ENCODE measurements around the gene ZBTB40.

ZBTB40 gene

GRCh38 chr1:22509815-22510214 lies 58.2 kb downstream of the ZBTB40 start:
- no peak overlapping the region for H3K4me3 ChIP-seq (ENCODE audit: control insufficient read depth, low read depth, low read length)
- TF ChIP-seq, protein P1, sequence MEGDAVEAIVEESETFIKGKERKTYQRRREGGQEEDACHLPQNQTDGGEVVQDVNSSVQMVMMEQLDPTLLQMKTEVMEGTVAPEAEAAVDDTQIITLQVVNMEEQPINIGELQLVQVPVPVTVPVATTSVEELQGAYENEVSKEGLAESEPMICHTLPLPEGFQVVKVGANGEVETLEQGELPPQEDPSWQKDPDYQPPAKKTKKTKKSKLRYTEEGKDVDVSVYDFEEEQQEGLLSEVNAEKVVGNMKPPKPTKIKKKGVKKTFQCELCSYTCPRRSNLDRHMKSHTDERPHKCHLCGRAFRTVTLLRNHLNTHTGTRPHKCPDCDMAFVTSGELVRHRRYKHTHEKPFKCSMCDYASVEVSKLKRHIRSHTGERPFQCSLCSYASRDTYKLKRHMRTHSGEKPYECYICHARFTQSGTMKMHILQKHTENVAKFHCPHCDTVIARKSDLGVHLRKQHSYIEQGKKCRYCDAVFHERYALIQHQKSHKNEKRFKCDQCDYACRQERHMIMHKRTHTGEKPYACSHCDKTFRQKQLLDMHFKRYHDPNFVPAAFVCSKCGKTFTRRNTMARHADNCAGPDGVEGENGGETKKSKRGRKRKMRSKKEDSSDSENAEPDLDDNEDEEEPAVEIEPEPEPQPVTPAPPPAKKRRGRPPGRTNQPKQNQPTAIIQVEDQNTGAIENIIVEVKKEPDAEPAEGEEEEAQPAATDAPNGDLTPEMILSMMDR (conservative IDR thresholded peaks at IDR 0.05; ENCODE audit: control insufficient read depth, insufficient read depth, low read depth, low read length) = no peak
- no peak for DNase-seq (ENCODE audit: low read depth)

DNA sequence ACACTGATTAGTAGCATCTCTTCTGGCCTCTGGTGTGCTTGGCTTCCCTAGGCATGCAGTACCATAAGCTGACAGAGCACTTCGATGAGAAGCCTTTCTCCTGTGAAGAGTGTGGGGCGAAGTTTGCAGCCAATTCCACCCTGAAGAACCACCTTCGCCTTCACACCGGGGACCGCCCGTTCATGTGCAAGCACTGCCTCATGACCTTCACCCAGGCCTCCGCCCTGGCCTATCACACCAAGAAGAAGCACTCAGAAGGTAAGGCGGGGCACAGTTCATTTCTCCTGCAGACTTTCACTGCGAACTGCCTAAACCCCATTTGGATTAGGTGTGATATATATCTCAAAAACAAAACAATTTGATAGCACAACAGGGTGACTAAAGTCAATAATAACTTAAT lies 61.2 kb downstream of the ZBTB40 start:
- H3K4me3 ChIP-seq (ENCODE audit: control insufficient read depth, low read depth, low read length) = no peak overlapping the region
- TF ChIP-seq, protein P1 (conservative IDR thresholded peaks at IDR 0.05; ENCODE audit: control insufficient read depth, insufficient read depth, low read depth, low read length) = no peak
- DNase-seq (ENCODE audit: low read depth) = no peak

DNA sequence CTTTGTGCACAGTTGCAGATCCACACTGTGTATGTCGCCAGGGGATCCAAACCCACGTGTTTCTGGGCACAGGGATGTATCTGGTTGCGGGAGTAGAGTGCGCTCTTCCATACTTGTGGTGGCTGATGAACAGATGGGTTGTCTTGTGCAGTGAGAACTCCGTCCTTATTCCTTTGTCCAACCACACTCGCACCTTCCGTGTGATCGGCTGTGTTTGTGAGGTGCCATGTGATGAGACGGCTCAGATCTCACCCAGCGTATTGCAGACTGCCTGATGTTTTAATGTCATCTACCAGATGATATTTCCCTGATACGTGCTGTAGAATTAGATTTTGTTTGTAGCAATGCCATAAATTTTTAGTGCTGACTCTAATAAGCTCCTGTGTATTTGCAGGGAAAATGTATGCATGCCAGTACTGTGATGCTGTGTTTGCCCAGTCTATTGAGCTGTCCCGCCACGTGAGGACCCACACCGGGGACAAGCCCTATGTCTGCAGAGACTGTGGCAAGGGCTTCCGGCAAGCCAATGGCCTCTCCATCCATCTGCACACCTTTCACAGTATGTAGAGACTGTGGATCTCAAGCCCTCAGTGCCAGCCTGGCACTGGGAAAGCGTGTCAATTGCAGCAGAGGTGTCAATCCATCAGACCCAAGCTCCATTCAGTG lies 65.4 kb downstream of the ZBTB40 start:
- H3K4me3 ChIP-seq (ENCODE audit: control insufficient read depth, low read depth, low read length) = no peak overlapping the region
- TF ChIP-seq, protein P1 (conservative IDR thresholded peaks at IDR 0.05; ENCODE audit: control insufficient read depth, insufficient read depth, low read depth, low read length) = no peak
- no peak for DNase-seq (ENCODE audit: low read depth)

- H3K4me3 ChIP-seq (ENCODE audit: control insufficient read depth, low read depth, low read length) = no peak overlapping the region
- no peak for DNase-seq (ENCODE audit: low read depth)
- TF ChIP-seq, protein P1 (conservative IDR thresholded peaks at IDR 0.05; ENCODE audit: control insufficient read depth, insufficient read depth, low read depth, low read length) = no peak
These were observed 66.3 kb downstream of the ZBTB40 start for GRCh38 chr1:22517956-22518355.

GRCh38 chr1:22518379-22518778 lies 66.7 kb downstream of the ZBTB40 start:
- H3K4me3 ChIP-seq (ENCODE audit: control insufficient read depth, low read depth, low read length) = no peak overlapping the region
- DNase-seq (ENCODE audit: low read depth) = no peak
- TF ChIP-seq, protein P1 (conservative IDR thresholded peaks at IDR 0.05; ENCODE audit: control insufficient read depth, insufficient read depth, low read depth, low read length) = no peak

- no peak overlapping the region for H3K4me3 ChIP-seq (ENCODE audit: control insufficient read depth, low read depth, low read length)
- DNase-seq (ENCODE audit: low read depth) = no peak
- TF ChIP-seq, protein P1 (conservative IDR thresholded peaks at IDR 0.05; ENCODE audit: control insufficient read depth, insufficient read depth, low read depth, low read length) = no peak
These were observed 69.2 kb downstream of the ZBTB40 start for GRCh38 chr1:22520871-22521270.

DNA sequence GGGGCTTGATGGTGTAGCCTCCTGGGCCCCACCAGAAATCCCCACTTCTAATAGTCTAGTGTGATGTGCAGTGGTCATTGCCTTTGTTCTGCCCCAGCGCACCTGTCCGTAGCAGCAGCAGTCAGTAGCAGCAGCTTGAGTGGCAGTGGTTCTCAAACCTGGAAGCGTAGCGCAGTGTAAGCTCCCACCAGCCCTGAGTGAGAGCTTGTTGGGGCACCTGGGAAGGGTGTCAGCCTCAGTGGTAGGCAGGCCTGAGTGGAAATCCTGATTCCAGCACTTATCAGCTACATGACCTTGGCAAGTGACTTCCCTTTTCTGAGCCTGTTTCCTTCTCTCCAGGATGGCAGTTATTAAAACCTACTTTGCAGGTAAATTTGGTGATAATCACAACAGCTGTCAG lies 70.0 kb downstream of the ZBTB40 start:
- TF ChIP-seq, protein P1 (conservative IDR thresholded peaks at IDR 0.05; ENCODE audit: control insufficient read depth, insufficient read depth, low read depth, low read length) = no peak
- H3K4me3 ChIP-seq (ENCODE audit: control insufficient read depth, low read depth, low read length) = no peak overlapping the region
- no peak for DNase-seq (ENCODE audit: low read depth)
